ENCODE results near the gene SPANXD. TPM values are rescaled to one million over a fixed set of nuclear protein-coding genes. Genes with fewer than 3 reads are reported as not detected.

The SPANXD gene
- total RNA-seq, 1 donor from 2014 or later, result not detected

DNA sequence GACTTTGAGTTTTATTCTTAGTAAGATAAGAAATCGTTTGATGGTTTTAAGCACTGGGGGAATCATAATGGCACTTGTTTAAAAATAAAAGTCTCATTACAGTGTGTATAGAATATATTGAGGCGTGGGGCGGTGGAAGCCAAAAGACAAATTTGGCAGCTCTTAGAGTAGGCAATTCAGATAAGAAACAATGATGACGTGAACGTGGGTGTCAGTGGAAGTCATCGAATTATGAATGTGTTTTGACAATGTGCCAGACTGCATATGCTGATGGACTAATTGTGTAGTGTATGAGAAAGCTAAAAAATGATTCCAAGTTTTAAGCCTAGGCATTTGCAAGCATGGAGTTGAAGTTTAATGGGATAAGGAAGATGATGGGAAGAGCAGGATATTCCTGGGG is 35.8 kb downstream of the SPANXD start:
- Mint-ChIP-seq H3K27me3 (no peaks in the 10 kb centered on the region), H3K36me3 (ENCODE audit: insufficient read depth) (no peaks in the 10 kb centered on the region), H3K4me1 (ENCODE audit: low read depth) (peaks cover 4% of the 10 kb centered on the region), H3K4me3 (ENCODE audit: low read depth) (no peak overlapping the region), H3K27ac (no peak overlapping the region), H3K9me3 (ENCODE audit: low read depth) (peaks cover 14% of the 10 kb centered on the region)
- DNase-seq (ENCODE audit: low spot score, unreplicated experiment), result no peak
- no peak for TF ChIP-seq CTCF (IDR thresholded peaks at IDR 0.05; ENCODE audit: unreplicated experiment)

DNA sequence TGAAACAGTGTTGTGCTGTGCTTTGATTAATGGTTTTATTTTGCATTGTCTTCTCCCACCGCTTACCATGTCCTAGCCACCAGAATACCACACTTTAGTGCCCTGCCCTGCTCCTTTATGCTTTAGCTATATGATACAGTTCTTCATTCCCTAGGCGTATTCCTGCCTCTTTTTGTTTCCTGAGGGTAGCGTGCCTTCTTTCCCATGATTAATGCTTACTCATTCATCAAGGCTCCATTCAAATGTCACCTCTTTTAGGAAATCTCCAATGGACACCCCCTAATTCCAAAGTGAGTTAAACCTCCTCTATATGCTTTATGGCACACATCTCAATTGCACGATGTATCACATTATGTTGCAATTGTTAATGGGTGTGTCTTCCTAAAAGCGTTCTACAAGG is 46.3 kb downstream of the SPANXD start:
- no peak for DNase-seq (ENCODE audit: low spot score, unreplicated experiment)
- TF ChIP-seq CTCF (IDR thresholded peaks at IDR 0.05; ENCODE audit: unreplicated experiment), result no peak
- no peaks in the 10 kb centered on the region for H3K27me3 Mint-ChIP-seq
- H3K4me1 Mint-ChIP-seq (ENCODE audit: low read depth), result peaks cover 18% of the 10 kb centered on the region
- H3K27ac Mint-ChIP-seq, result no peak overlapping the region
- no peak overlapping the region for H3K4me3 Mint-ChIP-seq (ENCODE audit: low read depth)
- peaks cover 20% of the 10 kb centered on the region for H3K9me3 Mint-ChIP-seq (ENCODE audit: low read depth)
- H3K36me3 Mint-ChIP-seq (ENCODE audit: insufficient read depth), result no peaks in the 10 kb centered on the region

Other genes starting within 250 kb of the SPANXD start
- not detected in 2 replicates for gene SPANXA1, start 114.0 kb downstream of the SPANXD start, total RNA-seq
- not detected in 2 replicates for gene SPANXA2, start 109.0 kb downstream of the SPANXD start, total RNA-seq
- gene MAGEC3, start 139.6 kb upstream of the SPANXD start, total RNA-seq, result 0.31 TPM in 1 of 2 replicates, not detected in the other
- not detected in 2 replicates for gene MAGEC1, start 205.2 kb upstream of the SPANXD start, total RNA-seq

Measured in progenitor cell of endocrine pancreas (in vitro differentiated cells).